Sigmoid colon (tissue), 4 donors: ENCODE data around the gene CDH24.

ENCODE experiments used
- CTCF ChIP-seq, 4 experiments: fragments of 450-650 bp in 3 of 4; fragments of 200-600 bp in 1 of 4; IDR thresholded peaks; one replicate each; pipeline ENCODE4 v1.5.1; 2016 to 2019; ENCODE audit warnings: antibody characterized with exemption in 4 of 4, mild to moderate bottlenecking in 3 of 4, moderate library complexity in 2 of 4
- EP300 ChIP-seq, 4 donors: sonication (generic); formaldehyde crosslinking; IDR thresholded peaks; one replicate each; pipeline ENCODE4 v1.6.1; 2017; ENCODE audit warnings: antibody characterized with exemption in 4 of 4
- POLR2A ChIP-seq, 2 donors: fragments of 450-650 bp; IDR thresholded peaks; one replicate each; pipeline ENCODE4 v1.6.1; 2016; ENCODE audit warnings: antibody characterized with exemption in 2 of 2, mild to moderate bottlenecking in 2 of 2, moderate library complexity in 2 of 2
- POLR2AphosphoS5 ChIP-seq, 4 donors: sonication (generic); formaldehyde crosslinking; IDR thresholded peaks; one replicate each; pipeline ENCODE4 v1.6.1; 2017; ENCODE audit warnings: antibody characterized with exemption in 4 of 4

- TF ChIP-seq POLR2A (IDR thresholded peaks at IDR 0.05) (no peak), CTCF (IDR thresholded peaks at IDR 0.05) (no peak), EP300 (IDR thresholded peaks at IDR 0.05) (no peak), POLR2AphosphoS5 (IDR thresholded peaks at IDR 0.05) (no peak)
Observed at GRCh38 chr14:23067847-23068788, 10.8 kb upstream of the CDH24 start.
